Lung (tissue), 12 donors: ENCODE measurements around the gene GREB1. TPM values are rescaled to one million over a fixed set of nuclear protein-coding genes. Genes with fewer than 3 reads are reported as not detected.

Experiments
- ATAC-seq: fragments of 200-7000 bp; cut with Tn5 transposase; one replicate; pipeline ENCODE4 v1.9.1; 2020; ENCODE audit warnings: moderate number of reproducible peaks; ENCODE audit not compliant: insufficient read depth, low FRiP score
- DNase-seq, 3 donors: peaks; one replicate each; pipeline ENCODE4 v3.0.0-alpha.2; 2013 to 2017
- H3K27ac ChIP-seq, 2 donors: one replicate each; pipeline ENCODE4 v1.5.1; 2013; ENCODE audit warnings: mild to moderate bottlenecking in 2 of 2, moderate library complexity in 2 of 2, control low read depth in 1 of 2, inconsistent platforms in 1 of 2, low read depth in 1 of 2, low read length in 1 of 2
- H3K27me3 ChIP-seq, 3 donors: one replicate each; pipeline ENCODE4 v1.5.1; 2013; ENCODE audit warnings: low read length in 2 of 3; ENCODE audit not compliant: control insufficient read depth in 3 of 3, insufficient read depth in 3 of 3
- H3K36me3 ChIP-seq, 4 donors: one replicate each; pipeline ENCODE4 v1.5.1; 2013; ENCODE audit warnings: low read length in 4 of 4, mild to moderate bottlenecking in 1 of 4, moderate library complexity in 1 of 4; ENCODE audit not compliant: control insufficient read depth in 4 of 4, insufficient read depth in 4 of 4
- H3K4me1 ChIP-seq, 5 donors: one replicate each; pipeline ENCODE4 v1.5.1; 2013; ENCODE audit warnings: low read length in 5 of 5, mild to moderate bottlenecking in 2 of 5, moderate library complexity in 1 of 5; ENCODE audit not compliant: control insufficient read depth in 5 of 5, insufficient read depth in 5 of 5
- H3K4me3 ChIP-seq: one replicate; pipeline ENCODE4 v1.5.1; 2013; ENCODE audit warnings: mild to moderate bottlenecking, control low read depth, moderate library complexity
- H3K9ac ChIP-seq, 2 donors: one replicate each; pipeline ENCODE4 v1.5.1; 2013; ENCODE audit warnings: low read length in 2 of 2, control low read depth in 1 of 2; ENCODE audit not compliant: insufficient read depth in 1 of 2
- H3K9me3 ChIP-seq, 4 donors: one replicate each; pipeline ENCODE4 v1.5.1; 2013; ENCODE audit warnings: low read length in 3 of 4, mild to moderate bottlenecking in 1 of 4, moderate library complexity in 1 of 4; ENCODE audit not compliant: control insufficient read depth in 4 of 4, insufficient read depth in 3 of 4
- CTCF ChIP-seq: IDR thresholded peaks from 2 replicates; pipeline ENCODE4 v1.5.1; 2012; ENCODE audit warnings: mild to moderate bottlenecking; ENCODE audit errors: control extremely low read depth, extremely low read depth
- WGBS, 2 donors: extraction: QIAGEN DNeasy Blood & Tissue Kit; methylation state at CpG; one replicate each; pipeline ENCODE4 v1.1.7; 2013; 5-methylcytosine and 5-hydroxymethylcytosine counted together
- polyA plus RNA-seq, 2 donors: library from polyadenylated mRNA; stranded (reverse); fragments of 200-250 nt; gene quantifications; one replicate each; pipeline ENCODE4 v1.2.1, GENCODE V29; 2013
- total RNA-seq, 2 donors: library from RNA; depleted of rRNA in 1 of 2; stranded (reverse); fragments of >200 nt in 1 of 2; gene quantifications; one replicate each; pipeline ENCODE4 v1.2.1, GENCODE V29; 2014 to 2021
- donor health status: control.
- donor health status: control.
- donor health status: Bipolar disorder and iron deficiency.
- donor health status: healthy.
- donor health status: DM: yes; HTN: yes; CAD: no.

GREB1 gene
- total and polyA plus RNA-seq, 4 donors, result 0.23 to 3.3 (median 1.8) TPM

- H3K4me3 ChIP-seq, result no peak overlapping the region
- WGBS, 2 donors, result 85 to 92% methylated on average over 11 of the region's 11 CpGs
- ATAC-seq, result no peak
- TF ChIP-seq CTCF, result no peak
- no peaks in the 10 kb centered on the region for H3K36me3 ChIP-seq
- peaks cover 0 to 2% (median 0%) of the 10 kb centered on the region in 5 donors for H3K4me1 ChIP-seq
- H3K9ac ChIP-seq, result no peak overlapping the region
- peaks cover 0 to 4% (median 3%) of the 10 kb centered on the region in 3 donors for H3K27me3 ChIP-seq
- DNase-seq, result no peak
- peaks cover 0 to 10% (median 0%) of the 10 kb centered on the region in 4 donors for H3K9me3 ChIP-seq
- no peak overlapping the region for H3K27ac ChIP-seq
These were observed 123.3 kb downstream of the GREB1 start for GRCh38 chr2:11657195-11657594.

DNA sequence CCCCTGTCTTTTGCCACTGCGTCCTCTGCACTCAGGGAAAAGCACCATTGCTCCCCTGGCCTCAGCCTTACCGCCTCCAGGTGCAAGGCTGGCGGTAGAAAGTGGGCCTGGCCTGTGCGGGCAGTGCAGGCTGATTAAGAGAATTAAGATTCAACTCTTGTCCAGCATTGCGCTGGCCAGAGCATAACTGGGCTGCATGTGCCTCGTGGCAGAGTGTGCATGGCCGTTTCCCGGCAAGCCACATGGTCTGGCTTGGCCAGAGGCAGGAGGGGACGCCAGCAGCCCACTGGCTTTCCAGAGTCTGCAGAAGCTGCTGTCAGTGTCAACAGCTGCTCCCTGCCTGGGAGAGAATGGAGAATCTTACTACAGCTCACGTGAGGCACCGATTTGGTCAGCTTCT is 123.8 kb downstream of the GREB1 start:
- no peaks in the 10 kb centered on the region for H3K36me3 ChIP-seq
- ATAC-seq, result no peak
- no peak for TF ChIP-seq CTCF
- peaks cover 0 to 4% (median 3%) of the 10 kb centered on the region in 3 donors for H3K27me3 ChIP-seq
- no peak for DNase-seq
- H3K9ac ChIP-seq, result no peak overlapping the region
- H3K4me1 ChIP-seq, result peaks cover 0 to 2% (median 0%) of the 10 kb centered on the region in 5 donors
- H3K4me3 ChIP-seq, result no peak overlapping the region
- 86 to 87% methylated on average over 11 of the region's 11 CpGs for WGBS, 2 donors
- H3K9me3 ChIP-seq, result peaks cover 0 to 10% (median 0%) of the 10 kb centered on the region in 4 donors
- H3K27ac ChIP-seq, result no peak overlapping the region

GRCh38 chr2:11658208-11659114 is 124.6 kb downstream of the GREB1 start:
- Histone ChIP-seq H3K36me3 (no peaks in the 10 kb centered on the region), H3K9ac (no peak overlapping the region), H3K27me3 (peaks cover 0 to 4% (median 3%) of the 10 kb centered on the region in 3 donors), H3K27ac (no peak overlapping the region), H3K9me3 (peaks cover 0 to 12% (median 0%) of the 10 kb centered on the region in 4 donors), H3K4me1 (peaks cover 0 to 2% (median 0%) of the 10 kb centered on the region in 5 donors), H3K4me3 (no peak overlapping the region)
- no peak for TF ChIP-seq CTCF
- ATAC-seq (no peak), DNase-seq (no peak)
- 80% methylated on average over 19 of the region's 19 CpGs for WGBS, 2 donors
